ENCODE data around the gene LRP2BP. TPM values are rescaled to one million over a fixed set of nuclear protein-coding genes. Genes with fewer than 3 reads are reported as not detected.
A peak's percentile ranks its signal among the peaks of the same experiment; 100 is the strongest.
"Not testable (repeated sequence)": the region's sequence is repeated elsewhere in the genome, so short reads cannot be mapped to it uniquely, and the experiment has no call there.

LRP2BP gene
- total and polyA plus RNA-seq, 5 donors, result 1.3 to 2.9 (median 1.7) TPM

DNA sequence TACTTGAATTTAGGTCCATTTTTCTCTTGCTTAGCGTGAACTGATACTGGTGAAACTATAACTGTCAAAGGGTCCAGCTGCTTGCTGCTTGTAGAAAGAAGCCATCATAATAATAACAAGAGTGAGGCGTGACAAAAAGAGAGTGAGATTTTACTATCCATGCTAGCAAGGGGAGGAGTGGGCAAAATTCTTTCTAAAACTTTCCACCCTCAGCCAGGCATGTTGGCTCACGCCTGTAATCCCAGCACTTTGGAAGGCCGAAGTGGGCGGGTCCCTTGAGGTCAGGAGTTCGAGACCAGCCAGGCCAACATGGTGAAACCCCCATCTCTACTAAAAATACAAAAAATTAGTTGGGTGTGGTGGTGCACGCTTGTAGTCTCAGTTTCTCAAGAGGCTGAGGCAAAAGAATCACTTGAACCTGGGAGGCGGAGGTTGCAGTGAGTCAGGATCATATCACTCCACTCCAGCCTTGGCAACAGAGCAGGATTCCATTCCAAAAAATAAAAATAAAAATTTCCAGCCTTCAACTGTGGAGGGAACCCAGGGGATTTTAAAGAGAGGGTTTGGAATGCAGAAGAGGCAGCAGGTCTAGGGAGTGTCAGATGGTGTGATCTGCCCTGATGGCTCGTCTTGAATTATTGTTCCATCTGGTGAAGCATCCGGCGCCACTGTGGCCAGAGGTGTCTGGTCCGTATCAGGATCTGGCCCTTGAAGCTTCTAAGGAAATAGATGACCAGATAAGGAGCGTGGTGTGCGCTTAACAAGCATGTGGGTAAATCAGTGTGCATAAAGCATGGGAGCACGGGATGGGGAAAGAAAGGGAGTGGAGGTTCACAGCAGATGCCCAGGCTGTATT lies 51.8 kb downstream of the LRP2BP start:
- ATAC-seq (peak; percentile 47 to 75), DNase-seq (no peak)
- intact Hi-C loops (cut with DNase I), result no loop called here
- WGBS, result 59% methylated on average over 15 of the region's 15 CpGs
- Histone ChIP-seq H3K27ac (ENCODE audit: low read length) (peak overlapping the region; percentile 1), H3K4me3 (ENCODE audit: low read length) (no peak overlapping the region), H3K27me3 (ENCODE audit: control insufficient read depth, insufficient read depth) (no peaks in the 10 kb centered on the region), H3K4me1 (ENCODE audit: control insufficient read depth, insufficient read depth, low read length) (peaks cover 4% of the 10 kb centered on the region), H3K9me3 (ENCODE audit: control insufficient read depth, low read length) (no peaks in the 10 kb centered on the region)

DNA sequence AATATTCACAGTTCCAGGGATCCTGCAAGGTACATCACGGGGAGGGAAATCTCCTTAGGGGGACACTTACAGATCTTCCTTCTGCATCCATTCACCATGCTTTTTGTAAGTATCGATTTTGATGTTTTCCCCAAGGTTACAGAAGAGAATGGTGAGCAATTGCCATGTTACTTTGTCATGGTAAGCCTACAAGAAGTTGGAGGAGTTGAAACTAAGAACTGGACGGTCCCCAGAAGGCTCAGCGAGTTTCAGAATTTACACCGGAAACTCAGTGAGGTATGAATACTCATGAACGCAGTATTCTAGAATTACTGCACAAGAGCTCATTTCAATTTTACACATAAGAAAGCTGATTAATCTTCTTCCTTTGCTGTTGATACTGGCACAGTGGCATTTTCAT lies 53.9 kb downstream of the LRP2BP start:
- H3K4me3 ChIP-seq (ENCODE audit: low read length), result no peak overlapping the region
- intact Hi-C loops (cut with DNase I), result no loop called here
- no peaks in the 10 kb centered on the region for H3K27me3 ChIP-seq (ENCODE audit: control insufficient read depth, insufficient read depth)
- H3K9me3 ChIP-seq (ENCODE audit: control insufficient read depth, low read length), result no peaks in the 10 kb centered on the region
- H3K27ac ChIP-seq (ENCODE audit: low read length), result no peak overlapping the region
- DNase-seq, result no peak
- no peak for ATAC-seq
- peaks cover 4% of the 10 kb centered on the region for H3K4me1 ChIP-seq (ENCODE audit: control insufficient read depth, insufficient read depth, low read length)
- 91% methylated on average over 6 of the region's 6 CpGs for WGBS

DNA sequence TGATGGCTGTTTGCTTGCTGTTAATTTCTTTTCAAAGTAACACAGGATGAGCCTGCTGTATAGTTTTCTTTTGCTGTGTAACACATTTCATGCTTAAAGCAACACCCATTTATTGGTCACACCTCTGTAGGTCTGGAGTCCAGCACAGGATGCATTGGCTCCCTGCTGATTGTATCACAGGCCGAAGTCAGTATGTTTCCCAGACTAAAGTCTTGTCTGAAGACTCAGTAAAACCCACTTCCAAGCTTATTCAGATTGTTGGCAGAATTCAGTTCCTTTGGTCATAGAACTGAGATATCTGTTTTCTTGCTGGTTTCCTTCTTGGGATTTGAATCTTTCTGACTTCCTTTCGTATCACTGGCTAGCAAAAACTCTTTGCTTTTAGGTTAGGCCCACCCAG lies 54.3 kb downstream of the LRP2BP start:
- H3K4me3 ChIP-seq (ENCODE audit: low read length), result no peak overlapping the region
- WGBS, result 71% methylated on average over 2 of the region's 2 CpGs
- H3K27me3 ChIP-seq (ENCODE audit: control insufficient read depth, insufficient read depth), result no peaks in the 10 kb centered on the region
- no peak overlapping the region for H3K27ac ChIP-seq (ENCODE audit: low read length)
- intact Hi-C loops (cut with DNase I), result no loop called here
- H3K9me3 ChIP-seq (ENCODE audit: control insufficient read depth, low read length), result no peaks in the 10 kb centered on the region
- peak in 1 of 2 donors; percentile 61 for ATAC-seq
- peaks cover 4% of the 10 kb centered on the region for H3K4me1 ChIP-seq (ENCODE audit: control insufficient read depth, insufficient read depth, low read length)
- no peak for DNase-seq

DNA sequence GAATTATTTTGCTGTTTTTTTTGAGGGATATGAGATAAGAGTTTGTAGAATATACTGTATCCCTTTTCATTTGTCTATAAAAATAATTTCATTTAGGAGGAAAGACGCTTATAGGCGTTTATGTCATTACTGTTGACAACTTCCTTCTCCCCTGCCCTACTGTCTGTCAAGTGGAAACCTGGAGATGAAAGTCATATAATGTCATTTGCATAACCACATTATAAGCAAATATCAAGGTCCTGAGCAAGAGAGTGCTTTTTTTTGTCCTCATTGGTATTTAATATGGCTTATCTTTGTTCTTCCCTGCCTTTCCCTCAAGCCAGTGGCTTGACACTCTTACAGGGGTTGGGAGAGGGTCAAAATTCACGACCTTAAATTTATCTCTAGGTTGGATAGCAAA lies 55.8 kb downstream of the LRP2BP start:
- ATAC-seq (no peak), DNase-seq (no peak)
- intact Hi-C loops (cut with DNase I), result no loop called here
- no peaks in the 10 kb centered on the region for H3K9me3 ChIP-seq (ENCODE audit: control insufficient read depth, low read length)
- peaks cover 5% of the 10 kb centered on the region for H3K4me1 ChIP-seq (ENCODE audit: control insufficient read depth, insufficient read depth, low read length)
- H3K27ac ChIP-seq (ENCODE audit: low read length), result no peak overlapping the region
- H3K27me3 ChIP-seq (ENCODE audit: control insufficient read depth, insufficient read depth), result no peaks in the 10 kb centered on the region
- 80% methylated on average over 3 of the region's 3 CpGs for WGBS
- H3K4me3 ChIP-seq (ENCODE audit: low read length), result no peak overlapping the region

DNA sequence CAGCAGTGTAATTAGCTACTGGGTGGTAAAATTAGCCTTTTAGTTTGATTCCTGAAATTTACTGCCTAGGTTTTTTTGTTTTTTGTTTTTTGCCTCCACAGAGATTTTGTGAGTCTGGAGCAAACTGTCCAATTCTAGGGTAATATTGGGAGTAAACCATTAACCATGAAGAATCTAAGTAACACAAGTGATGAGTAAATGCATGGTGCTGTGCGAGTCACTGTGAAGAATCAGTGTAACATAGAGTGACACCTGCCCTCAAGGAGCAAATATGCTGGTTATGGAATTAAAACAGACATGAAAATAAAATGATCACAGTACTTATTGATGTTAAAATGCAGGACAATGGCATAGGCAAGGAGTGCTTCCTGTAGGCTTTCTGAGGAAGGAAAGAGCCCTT lies 60.1 kb downstream of the LRP2BP start:
- H3K9me3 ChIP-seq (ENCODE audit: control insufficient read depth, low read length), result no peaks in the 10 kb centered on the region
- no peak overlapping the region for H3K4me3 ChIP-seq (ENCODE audit: low read length)
- no peak overlapping the region for H3K27ac ChIP-seq (ENCODE audit: low read length)
- peaks cover 1% of the 10 kb centered on the region for H3K4me1 ChIP-seq (ENCODE audit: control insufficient read depth, insufficient read depth, low read length)
- H3K27me3 ChIP-seq (ENCODE audit: control insufficient read depth, insufficient read depth), result no peaks in the 10 kb centered on the region
- intact Hi-C loops (cut with DNase I), result no loop called here
- no peak for ATAC-seq
- WGBS, result 97% methylated on average over 1 of the region's 1 CpG
- no peak for DNase-seq

DNA sequence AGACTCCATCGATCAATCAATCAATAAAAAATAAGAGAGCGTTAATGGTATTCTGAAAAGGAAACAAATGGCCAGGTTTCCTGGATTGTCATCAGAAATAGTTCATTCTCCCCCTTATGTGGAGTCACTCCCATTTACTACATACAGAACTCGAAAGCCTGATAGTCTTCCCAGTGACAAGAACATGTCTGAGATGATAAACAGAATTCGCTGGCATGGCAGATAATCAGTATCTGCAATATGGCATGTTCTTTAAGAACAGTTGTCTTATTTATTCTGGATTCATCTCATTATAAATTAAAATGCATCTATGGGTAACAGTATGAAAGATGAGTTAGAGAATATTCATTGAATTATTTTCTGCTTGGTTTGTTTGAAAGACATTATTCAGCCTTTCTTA lies 61.4 kb downstream of the LRP2BP start:
- H3K27me3 ChIP-seq (ENCODE audit: control insufficient read depth, insufficient read depth), result no peaks in the 10 kb centered on the region
- 79% methylated on average over 4 of the region's 4 CpGs for WGBS
- H3K4me1 ChIP-seq (ENCODE audit: control insufficient read depth, insufficient read depth, low read length), result peaks cover 1% of the 10 kb centered on the region
- DNase-seq (no peak), ATAC-seq (no peak)
- H3K4me3 ChIP-seq (ENCODE audit: low read length), result no peak overlapping the region
- H3K27ac ChIP-seq (ENCODE audit: low read length), result no peak overlapping the region
- intact Hi-C loops (cut with DNase I), result no loop called here
- H3K9me3 ChIP-seq (ENCODE audit: control insufficient read depth, low read length), result no peaks in the 10 kb centered on the region

DNA sequence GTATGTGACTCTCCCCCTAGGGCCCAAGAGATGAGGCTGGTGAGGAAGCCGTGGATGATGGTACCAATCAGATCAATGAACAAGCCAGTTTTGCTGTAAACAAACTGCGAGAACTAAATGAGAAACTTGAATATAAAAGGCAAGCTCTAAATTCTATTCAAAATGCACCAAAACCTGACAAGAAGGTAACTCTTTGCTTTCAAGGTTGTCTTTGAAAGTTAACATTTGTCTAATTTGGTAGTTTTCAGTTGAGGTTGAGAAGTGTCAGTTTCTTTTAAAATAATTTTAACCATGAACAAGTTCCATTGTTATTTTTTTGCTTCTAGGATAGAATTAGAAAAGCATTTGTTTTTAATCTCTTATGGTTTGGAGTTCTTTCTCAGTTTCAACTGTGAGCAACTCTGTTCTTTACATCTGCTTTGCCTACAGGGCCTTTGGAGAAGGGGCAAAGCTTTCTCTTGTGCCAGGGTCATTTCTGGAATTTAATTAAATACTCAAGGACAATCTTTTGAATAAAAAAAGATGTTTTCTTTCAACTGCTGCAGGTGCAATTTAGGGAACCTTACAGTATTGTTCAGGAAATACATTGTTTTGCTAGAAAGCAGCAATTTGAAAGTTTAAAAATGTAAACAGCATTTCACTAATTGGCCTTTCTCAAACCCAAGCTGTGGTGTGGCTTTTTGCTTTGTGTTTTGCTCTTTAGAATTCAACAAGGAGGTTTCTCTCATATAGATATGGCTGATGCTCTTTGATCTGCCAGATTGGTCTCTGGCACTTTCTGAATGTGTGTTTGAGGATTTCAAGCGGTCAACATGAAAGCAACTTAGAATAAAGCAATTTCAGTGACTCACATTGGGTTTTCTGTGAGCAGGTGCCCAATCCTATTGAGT lies 62.9 kb downstream of the LRP2BP start:
- intact Hi-C loops (cut with DNase I), result no loop called here
- peaks cover 1% of the 10 kb centered on the region for H3K4me1 ChIP-seq (ENCODE audit: control insufficient read depth, insufficient read depth, low read length)
- no peaks in the 10 kb centered on the region for H3K27me3 ChIP-seq (ENCODE audit: control insufficient read depth, insufficient read depth)
- ATAC-seq (no peak), DNase-seq (no peak)
- H3K9me3 ChIP-seq (ENCODE audit: control insufficient read depth, low read length), result no peaks in the 10 kb centered on the region
- H3K27ac ChIP-seq (ENCODE audit: low read length), result no peak overlapping the region
- WGBS, result 98% methylated on average over 3 of the region's 3 CpGs
- no peak overlapping the region for H3K4me3 ChIP-seq (ENCODE audit: low read length)

DNA sequence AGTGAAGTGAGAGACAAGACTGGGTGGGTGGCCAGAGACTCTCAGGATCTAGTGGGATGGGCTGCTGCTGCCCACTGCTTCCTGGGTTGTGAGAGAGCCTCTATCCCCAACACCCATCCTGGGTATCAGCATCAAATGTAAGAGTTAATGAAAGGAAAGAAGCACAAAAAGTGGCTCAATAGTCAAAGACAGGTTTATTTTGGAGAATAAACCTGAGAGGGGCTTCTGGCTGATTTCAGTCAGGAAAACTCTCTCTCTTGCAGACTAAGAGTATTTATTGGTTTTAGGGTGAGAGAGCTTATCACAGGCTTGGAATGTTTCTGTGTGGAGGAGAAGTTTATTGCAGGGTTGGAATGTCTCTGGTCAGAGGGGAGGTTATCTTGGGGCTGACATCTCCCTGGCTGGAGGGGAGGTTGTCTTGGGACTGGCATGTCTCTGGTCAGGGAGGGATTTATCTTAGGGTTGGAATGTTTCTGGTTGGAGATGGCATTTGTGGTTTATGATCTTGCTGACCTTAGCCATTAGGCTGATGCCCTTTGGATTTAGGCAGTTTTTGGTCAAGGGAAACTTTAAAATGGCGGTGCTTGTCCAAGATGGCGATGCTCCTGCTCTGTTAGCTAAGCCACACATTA lies 65.7 kb downstream of the LRP2BP start:
- H3K4me1 ChIP-seq (ENCODE audit: control insufficient read depth, insufficient read depth, low read length); intact Hi-C loops (cut with DNase I); H3K27ac ChIP-seq (ENCODE audit: low read length); ATAC-seq; H3K4me3 ChIP-seq (ENCODE audit: low read length); H3K9me3 ChIP-seq (ENCODE audit: control insufficient read depth, low read length); DNase-seq; H3K27me3 ChIP-seq (ENCODE audit: control insufficient read depth, insufficient read depth): not testable (repeated sequence)
- WGBS, result 98% methylated on average over 2 of the region's 2 CpGs

DNA sequence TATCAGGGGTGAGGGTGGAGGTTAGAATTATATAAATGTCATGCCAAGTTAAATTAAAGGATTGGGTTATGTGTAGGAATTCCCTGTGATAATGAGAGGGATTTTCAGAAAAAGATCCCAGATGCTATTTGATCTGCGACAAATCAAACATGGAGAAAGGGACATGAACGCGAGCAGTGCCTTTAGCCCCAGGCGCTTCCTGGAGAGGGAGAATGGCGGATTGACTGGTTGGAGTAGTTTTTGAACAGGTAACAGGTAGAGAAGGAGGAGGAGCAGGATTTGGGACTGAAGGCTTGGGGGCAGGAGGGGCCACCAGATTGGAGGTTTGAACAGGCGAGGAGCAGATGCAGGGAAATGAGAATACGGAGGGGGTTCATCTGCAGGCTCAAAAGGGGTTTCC lies 67.1 kb downstream of the LRP2BP start:
- Histone ChIP-seq H3K4me3 (ENCODE audit: low read length) (no peak overlapping the region), H3K27me3 (ENCODE audit: control insufficient read depth, insufficient read depth) (no peaks in the 10 kb centered on the region), H3K27ac (ENCODE audit: low read length) (no peak overlapping the region), H3K4me1 (ENCODE audit: control insufficient read depth, insufficient read depth, low read length) (no peaks in the 10 kb centered on the region), H3K9me3 (ENCODE audit: control insufficient read depth, low read length) (no peaks in the 10 kb centered on the region)
- no peak for ATAC-seq
- intact Hi-C loops (cut with DNase I), result no loop called here
- DNase-seq, result peak in 1 of 3 donors; percentile 11
- 86% methylated on average over 7 of the region's 7 CpGs for WGBS

DNA sequence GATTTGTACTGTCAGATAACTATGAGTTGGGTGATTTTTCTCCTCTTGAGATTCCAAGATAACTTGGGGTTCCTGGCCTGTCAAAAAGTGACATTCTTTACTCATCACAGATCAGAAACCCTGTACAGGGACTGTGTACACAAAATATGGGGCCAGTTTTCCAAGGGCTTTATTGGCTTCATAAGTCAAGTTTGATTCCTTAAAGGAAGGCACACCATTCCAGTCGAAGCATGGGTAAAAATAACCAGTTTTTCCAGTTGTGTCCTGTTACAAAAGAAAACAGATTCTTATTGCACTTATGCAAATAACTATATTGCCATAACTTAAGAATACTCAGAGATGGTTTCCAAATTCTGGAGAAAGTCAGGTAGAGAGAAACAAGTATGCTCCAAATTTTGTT lies 70.0 kb downstream of the LRP2BP start:
- DNase-seq; H3K27ac ChIP-seq (ENCODE audit: low read length); ATAC-seq; intact Hi-C loops (cut with DNase I); H3K4me1 ChIP-seq (ENCODE audit: control insufficient read depth, insufficient read depth, low read length); H3K27me3 ChIP-seq (ENCODE audit: control insufficient read depth, insufficient read depth); H3K4me3 ChIP-seq (ENCODE audit: low read length); H3K9me3 ChIP-seq (ENCODE audit: control insufficient read depth, low read length): not testable (repeated sequence)
- WGBS, result 56% methylated on average over 1 of the region's 1 CpG

DNA sequence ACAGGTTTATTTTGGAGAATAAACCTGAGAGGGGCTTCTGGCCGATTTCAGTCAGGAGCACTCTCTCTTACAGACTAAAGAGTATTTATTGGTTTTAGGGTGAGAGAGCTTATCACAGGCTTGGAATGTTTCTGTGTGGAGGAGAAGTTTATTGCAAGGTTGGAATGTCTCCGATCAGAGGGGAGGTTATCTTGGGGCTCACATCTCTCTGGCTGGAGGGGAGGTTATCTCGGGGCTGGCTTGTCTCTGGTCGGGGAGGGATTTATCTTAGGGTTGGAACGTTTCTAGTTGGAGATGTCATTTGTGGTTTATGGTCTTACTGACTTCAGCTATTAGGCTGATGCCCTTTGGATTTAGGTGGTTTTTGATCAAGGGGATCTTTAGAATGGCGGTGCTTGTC lies 71.4 kb downstream of the LRP2BP start:
- H3K27ac ChIP-seq (ENCODE audit: low read length); ATAC-seq; H3K4me1 ChIP-seq (ENCODE audit: control insufficient read depth, insufficient read depth, low read length); H3K9me3 ChIP-seq (ENCODE audit: control insufficient read depth, low read length); H3K4me3 ChIP-seq (ENCODE audit: low read length); intact Hi-C loops (cut with DNase I); DNase-seq; H3K27me3 ChIP-seq (ENCODE audit: control insufficient read depth, insufficient read depth): not testable (repeated sequence)
- WGBS, result 80% methylated on average over 6 of the region's 6 CpGs

Measured in right cardiac atrium (tissue), 5 donors.